Measurements from ENCODE around the gene ZNF256.
"Not testable (repeated sequence)": the region's sequence is repeated elsewhere in the genome, so short reads cannot be mapped to it uniquely, and the experiment has no call there.

ZNF256 gene

GRCh38 chr19:57927587-57927986, 19.9 kb downstream of the ZNF256 start:
- Mint-ChIP-seq H3K27me3 (no peaks in the 10 kb centered on the region), H3K4me3 (no peak overlapping the region), H3K27ac (no peak overlapping the region), H3K9me3 (peaks cover 64% of the 10 kb centered on the region), H3K4me1 (ENCODE audit: low read depth) (no peaks in the 10 kb centered on the region), H3K36me3 (ENCODE audit: low read depth) (peaks cover 77% of the 10 kb centered on the region)
- DNase-seq = no peak

- H3K36me3 Mint-ChIP-seq (ENCODE audit: low read depth) = peaks cover 75% of the 10 kb centered on the region
- peak within 1 kb of the TSS; percentile 92 for H3K4me3 Mint-ChIP-seq
- peaks cover 31% of the 10 kb centered on the region for H3K4me1 Mint-ChIP-seq (ENCODE audit: low read depth)
Measured at GRCh38 chr19:57916168-57916995, 31.1 kb downstream of the ZNF256 start, which contains the start of gene ZNF417. ZNF417 (minus strand) TSS chr19:57916592; CDS start chr19:57916411, 181 bp downstream.

GRCh38 chr19:57914531-57914930, 33.0 kb downstream of the ZNF256 start:
- H3K27ac Mint-ChIP-seq = no peak overlapping the region
- DNase-seq = no peak
- peaks cover 31% of the 10 kb centered on the region for H3K4me1 Mint-ChIP-seq (ENCODE audit: low read depth)
- H3K36me3 Mint-ChIP-seq (ENCODE audit: low read depth) = peaks cover 81% of the 10 kb centered on the region
- peaks cover 44% of the 10 kb centered on the region for H3K9me3 Mint-ChIP-seq
- H3K4me3 Mint-ChIP-seq = peak overlapping the region; percentile 92
- H3K27me3 Mint-ChIP-seq = no peaks in the 10 kb centered on the region

More at GRCh38 chr19:57916168-57916995, 31.1 kb downstream of the ZNF256 start, which contains the start of gene ZNF417:
- peaks cover 45% of the 10 kb centered on the region for H3K9me3 Mint-ChIP-seq
- peak; percentile 85 for DNase-seq
- not testable (repeated sequence) for H3K27me3 Mint-ChIP-seq
- H3K27ac Mint-ChIP-seq = peak within 1 kb of the TSS; percentile 93

GRCh38 chr19:57907394-57907793, 40.1 kb downstream of the ZNF256 start:
- no peak for DNase-seq
- Mint-ChIP-seq H3K36me3 (ENCODE audit: low read depth) (peaks cover 79% of the 10 kb centered on the region), H3K27ac (no peak overlapping the region), H3K27me3 (no peaks in the 10 kb centered on the region), H3K4me3 (no peak overlapping the region), H3K9me3 (peaks cover 55% of the 10 kb centered on the region), H3K4me1 (ENCODE audit: low read depth) (peaks cover 7% of the 10 kb centered on the region)

GRCh38 chr19:57905258-57905657, 42.2 kb downstream of the ZNF256 start:
- peaks cover 54% of the 10 kb centered on the region for H3K9me3 Mint-ChIP-seq
- peaks cover 70% of the 10 kb centered on the region for H3K36me3 Mint-ChIP-seq (ENCODE audit: low read depth)
- DNase-seq = no peak
- H3K27me3 Mint-ChIP-seq = no peaks in the 10 kb centered on the region
- peaks cover 3% of the 10 kb centered on the region for H3K4me1 Mint-ChIP-seq (ENCODE audit: low read depth)
- H3K27ac Mint-ChIP-seq = no peak overlapping the region
- H3K4me3 Mint-ChIP-seq = no peak overlapping the region

GRCh38 chr19:57903618-57904184, 43.8 kb downstream of the ZNF256 start:
- Mint-ChIP-seq H3K4me1 (ENCODE audit: low read depth) (peaks cover 3% of the 10 kb centered on the region), H3K9me3 (peaks cover 55% of the 10 kb centered on the region), H3K27ac (no peak overlapping the region), H3K36me3 (ENCODE audit: low read depth) (peaks cover 66% of the 10 kb centered on the region), H3K4me3 (no peak overlapping the region), H3K27me3 (no peaks in the 10 kb centered on the region)
- DNase-seq = no peak

GRCh38 chr19:57900311-57900710, 47.2 kb downstream of the ZNF256 start:
- Mint-ChIP-seq H3K4me3 (no peak overlapping the region), H3K27ac (no peak overlapping the region), H3K9me3 (peaks cover 52% of the 10 kb centered on the region), H3K4me1 (ENCODE audit: low read depth) (peaks cover 3% of the 10 kb centered on the region), H3K36me3 (ENCODE audit: low read depth) (peaks cover 62% of the 10 kb centered on the region), H3K27me3 (no peaks in the 10 kb centered on the region)
- no peak for DNase-seq

Data from activated T-cell treated with anti-CD3 and anti-CD28 coated beads, Interleukin-2, amount 50 U/mL, for 24 hours (primary cell).